ENCODE results near the gene MUC22.
A peak's percentile ranks its signal among the peaks of the same experiment; 100 is the strongest.

MUC22 gene

GRCh38 chr6:31079656-31080261, 69.5 kb downstream of the MUC22 start:
- DNase-seq (ENCODE audit: low read depth) = peak; percentile 50

GRCh38 chr6:31081872-31082271, 71.6 kb downstream of the MUC22 start:
- no peak for DNase-seq (ENCODE audit: low read depth)

GRCh38 chr6:31083742-31084354, 73.6 kb downstream of the MUC22 start:
- DNase-seq (ENCODE audit: low read depth) = peak; percentile 53
